Measurements from ENCODE around the gene FGFR2. TPM values are rescaled to one million over a fixed set of nuclear protein-coding genes. Genes with fewer than 3 reads are reported as not detected.

FGFR2 gene
- total RNA-seq, 1 donor from 2014 or later = 2.9 TPM

GRCh38 chr10:121454781-121455180 is 143.5 kb downstream of the FGFR2 start:
- no peaks in the 10 kb centered on the region for H3K36me3 Mint-ChIP-seq (ENCODE audit: low read depth)
- H3K4me3 Mint-ChIP-seq (ENCODE audit: unreplicated experiment) = no peak overlapping the region
- H3K27ac Mint-ChIP-seq (ENCODE audit: unreplicated experiment) = no peak overlapping the region
- no peaks in the 10 kb centered on the region for H3K27me3 Mint-ChIP-seq (ENCODE audit: low read depth)
- no peak for DNase-seq (ENCODE audit: low spot score)
- H3K9me3 Mint-ChIP-seq (ENCODE audit: low read depth) = no peaks in the 10 kb centered on the region
- peaks cover 18% of the 10 kb centered on the region for H3K4me1 Mint-ChIP-seq (ENCODE audit: low read depth)
- TF ChIP-seq CTCF (IDR thresholded peaks at IDR 0.05) = no peak

GRCh38 chr10:121453160-121453559 is 145.1 kb downstream of the FGFR2 start:
- no peak overlapping the region for H3K27ac Mint-ChIP-seq (ENCODE audit: unreplicated experiment)
- H3K27me3 Mint-ChIP-seq (ENCODE audit: low read depth) = no peaks in the 10 kb centered on the region
- peaks cover 6% of the 10 kb centered on the region for H3K4me1 Mint-ChIP-seq (ENCODE audit: low read depth)
- no peak overlapping the region for H3K4me3 Mint-ChIP-seq (ENCODE audit: unreplicated experiment)
- DNase-seq (ENCODE audit: low spot score) = no peak
- H3K9me3 Mint-ChIP-seq (ENCODE audit: low read depth) = no peaks in the 10 kb centered on the region
- no peak for TF ChIP-seq CTCF (IDR thresholded peaks at IDR 0.05)
- H3K36me3 Mint-ChIP-seq (ENCODE audit: low read depth) = no peaks in the 10 kb centered on the region

GRCh38 chr10:121452581-121452980 is 145.7 kb downstream of the FGFR2 start:
- DNase-seq (ENCODE audit: low spot score) = no peak
- Mint-ChIP-seq H3K9me3 (ENCODE audit: low read depth) (no peaks in the 10 kb centered on the region), H3K4me1 (ENCODE audit: low read depth) (peaks cover 6% of the 10 kb centered on the region), H3K4me3 (ENCODE audit: unreplicated experiment) (no peak overlapping the region), H3K27me3 (ENCODE audit: low read depth) (no peaks in the 10 kb centered on the region), H3K27ac (ENCODE audit: unreplicated experiment) (no peak overlapping the region), H3K36me3 (ENCODE audit: low read depth) (no peaks in the 10 kb centered on the region)
- TF ChIP-seq CTCF (IDR thresholded peaks at IDR 0.05) = no peak

- H3K4me1 Mint-ChIP-seq (ENCODE audit: low read depth) = peaks cover 3% of the 10 kb centered on the region
- no peaks in the 10 kb centered on the region for H3K36me3 Mint-ChIP-seq (ENCODE audit: low read depth)
- no peak overlapping the region for H3K27ac Mint-ChIP-seq (ENCODE audit: unreplicated experiment)
- no peak for DNase-seq (ENCODE audit: low spot score)
- peaks cover 1% of the 10 kb centered on the region for H3K27me3 Mint-ChIP-seq (ENCODE audit: low read depth)
- no peak for TF ChIP-seq CTCF (IDR thresholded peaks at IDR 0.05)
- H3K9me3 Mint-ChIP-seq (ENCODE audit: low read depth) = no peaks in the 10 kb centered on the region
- no peak overlapping the region for H3K4me3 Mint-ChIP-seq (ENCODE audit: unreplicated experiment)
These were observed 148.0 kb downstream of the FGFR2 start for GRCh38 chr10:121450247-121450646.

GRCh38 chr10:121449482-121449924 is 148.7 kb downstream of the FGFR2 start:
- no peak overlapping the region for H3K4me3 Mint-ChIP-seq (ENCODE audit: unreplicated experiment)
- H3K27ac Mint-ChIP-seq (ENCODE audit: unreplicated experiment) = no peak overlapping the region
- TF ChIP-seq CTCF (IDR thresholded peaks at IDR 0.05) = no peak
- no peaks in the 10 kb centered on the region for H3K36me3 Mint-ChIP-seq (ENCODE audit: low read depth)
- no peak for DNase-seq (ENCODE audit: low spot score)
- H3K27me3 Mint-ChIP-seq (ENCODE audit: low read depth) = peaks cover 1% of the 10 kb centered on the region
- H3K9me3 Mint-ChIP-seq (ENCODE audit: low read depth) = no peaks in the 10 kb centered on the region
- no peaks in the 10 kb centered on the region for H3K4me1 Mint-ChIP-seq (ENCODE audit: low read depth)
